Spleen (tissue), 11 donors: ENCODE measurements around the gene CADPS2. TPM values are rescaled to one million over a fixed set of nuclear protein-coding genes. Genes with fewer than 3 reads are reported as not detected.

ENCODE experiments used
- DNase-seq: peaks from one replicate; pipeline ENCODE4 v3.0.0-alpha.2; 2020
- H3K27ac ChIP-seq, 8 donors: fragments of 200-600 bp; sonication (generic) in 7 of 8; 1 replicate in 4 of 8; 2 replicates in 4 of 8; pipeline versions ENCODE4 v1.5.0 to v1.8.0; 2016 to 2021; ENCODE audit warnings: inconsistent platforms in 4 of 8, mild to moderate bottlenecking in 4 of 8, moderate library complexity in 1 of 8
- H3K27me3 ChIP-seq, 7 donors: fragments of 200-600 bp; sonication (generic) in 6 of 7; replicated peaks in 1 of 7; 1 replicate in 4 of 7; 2 replicates in 3 of 7; pipeline versions ENCODE4 v1.5.0 to v1.8.0; 2016 to 2021; ENCODE audit warnings: inconsistent platforms in 3 of 7, mild to moderate bottlenecking in 1 of 7
- H3K36me3 ChIP-seq, 6 donors: fragments of 200-600 bp; sonication (generic) in 5 of 6; 1 replicate in 4 of 6; 2 replicates in 2 of 6; pipeline versions ENCODE4 v1.5.0 to v1.8.0; 2016 to 2021; ENCODE audit warnings: inconsistent platforms in 2 of 6
- H3K4me1 ChIP-seq, 6 donors: fragments of 200-600 bp; sonication (generic) in 5 of 6; 1 replicate in 3 of 6; 2 replicates in 3 of 6; pipeline versions ENCODE4 v1.5.0 to v1.8.0; 2016 to 2021; ENCODE audit warnings: inconsistent platforms in 3 of 6
- H3K4me3 ChIP-seq, 8 donors: fragments of 200-600 bp; sonication (generic) in 7 of 8; 1 replicate in 4 of 8; 2 replicates in 4 of 8; pipeline versions ENCODE4 v1.5.0 to v1.8.0; 2016 to 2021; ENCODE audit warnings: inconsistent platforms in 4 of 8, mild to moderate bottlenecking in 4 of 8, moderate library complexity in 2 of 8
- H3K9me3 ChIP-seq, 8 donors: fragments of 200-600 bp; sonication (generic) in 7 of 8; 1 replicate in 4 of 8; 2 replicates in 4 of 8; pipeline versions ENCODE4 v1.5.0 to v1.8.0; 2016 to 2021; ENCODE audit warnings: inconsistent platforms in 4 of 8
- POLR2A ChIP-seq, 3 donors: fragments of 450-650 bp; IDR thresholded peaks; one replicate each; pipeline ENCODE4 v1.5.1; 2017; ENCODE audit warnings: antibody characterized with exemption in 3 of 3, mild to moderate bottlenecking in 1 of 3
- POLR2AphosphoS5 ChIP-seq, 3 donors: sonication (generic); formaldehyde crosslinking; IDR thresholded peaks; one replicate each; pipeline ENCODE4 v1.5.1; 2017; ENCODE audit warnings: antibody characterized with exemption in 3 of 3
- WGBS, 5 donors: extraction: QIAGEN DNeasy Blood & Tissue Kit in 3 of 5; methylation state at CpG; one replicate each; pipeline versions ENCODE4 v1.1.5 to v1.1.7; 2013 to 2018; 5-methylcytosine and 5-hydroxymethylcytosine counted together
- intact Hi-C: fragments of 100-400 bp; cut with DNase I; formaldehyde crosslinking; loops from one replicate; pipeline ENCODE4 v1.15.0; 2023; ENCODE audit warnings: low total_unique reads
- polyA plus RNA-seq, 3 donors: library from polyadenylated mRNA; stranded (reverse); fragments of 200-250 nt; gene quantifications; one replicate each; pipeline ENCODE4 v1.2.1, GENCODE V29; 2013
- total RNA-seq, 7 donors: library from RNA; depleted of rRNA in 3 of 7; stranded (reverse); fragments of >200 nt in 3 of 7; fragmentation: NEBNext Ultra II Directional in 4 of 7; extraction: Animal tissue kit (Norgen Biotek cat#: 25700) in 4 of 7; gene quantifications; one replicate each; pipeline versions ENCODE4 v1.1.0 to v1.2.1, GENCODE V29; 2016 to 2021
- TF ChIP-seq, protein P1 (sequence below), 11 experiments: fragments of 200-600 bp in 7 of 11; fragments of 450-650 bp in 4 of 11; sonication (generic) in 4 of 11; IDR thresholded peaks in 8 of 11; conservative IDR thresholded peaks in 3 of 11; 1 replicate in 7 of 11; 2 replicates in 4 of 11; pipeline versions ENCODE4 v1.4.0 to v1.8.0; 2016 to 2021; ENCODE audit warnings: antibody characterized with exemption in 11 of 11, inconsistent platforms in 4 of 11, mild to moderate bottlenecking in 1 of 11
- donor health status: healthy with polysubstance abuse.
- donor health status: DM: no; HTN: no; CAD: no; lungs with moderate emphysema.
- donor health status: DM: no; HTN: no; CAD: no.
- donor health status: Bipolar disorder and iron deficiency.
- donor health status: healthy.
- donor health status: DM: no; HTN: no; CAD: no.
- donor health status: DM: yes; HTN: yes; CAD: no.

CADPS2 gene
- total and polyA plus RNA-seq, 10 donors: 2.4 to 19.3 (median 11.7) TPM

DNA sequence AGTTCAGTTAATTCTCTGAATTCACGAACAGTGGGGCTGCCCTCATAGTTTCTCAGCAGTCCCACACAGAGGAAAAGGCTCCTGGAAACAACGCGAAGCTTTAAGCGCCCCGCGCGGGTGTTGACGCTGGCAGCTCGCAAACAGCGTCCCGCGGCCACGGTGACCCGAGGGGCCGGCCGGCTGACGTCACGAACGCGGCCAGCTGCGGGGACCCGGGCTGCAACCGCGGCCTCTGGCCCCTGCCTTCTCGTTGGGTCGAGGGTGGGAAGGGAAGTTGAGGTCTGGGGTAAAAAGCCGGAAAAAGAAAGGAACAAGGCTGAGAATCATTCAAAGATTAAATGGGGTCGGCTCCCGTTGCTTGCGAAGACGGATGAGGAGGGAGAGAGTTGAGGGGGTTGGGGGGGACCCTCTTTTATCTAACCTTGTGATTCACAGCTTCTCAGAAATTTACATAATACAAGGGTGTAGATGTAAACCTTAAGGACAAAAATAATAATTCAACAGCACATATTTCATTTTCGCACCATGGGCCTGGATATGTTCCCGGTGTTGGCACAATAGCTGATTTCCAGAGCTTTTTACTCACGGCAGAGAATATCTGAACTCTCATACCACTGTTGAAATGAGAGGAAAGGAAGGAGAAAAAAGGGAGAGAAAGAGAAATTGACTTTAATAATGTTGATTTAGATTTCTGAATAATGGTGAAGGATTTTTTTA lies 574.4 kb downstream of the CADPS2 start:
- no peak for DNase-seq
- 6 to 18% (median 9%) methylated on average over 34 of the region's 34 CpGs for WGBS, 5 donors
- peaks cover 2 to 100% (median 98%) of the 10 kb centered on the region in 7 donors for H3K27me3 ChIP-seq
- H3K27ac ChIP-seq: no peak overlapping the region
- H3K4me3 ChIP-seq: peak overlapping the region in 1 of 8 donors; percentile 10
- no peaks in the 10 kb centered on the region for H3K36me3 ChIP-seq
- H3K9me3 ChIP-seq: no peaks in the 10 kb centered on the region
- intact Hi-C loops: no loop called here
- no peak for TF ChIP-seq POLR2AphosphoS5 (IDR thresholded peaks at IDR 0.05)
- TF ChIP-seq POLR2A (IDR thresholded peaks at IDR 0.05): no peak
- TF ChIP-seq, protein P1, sequence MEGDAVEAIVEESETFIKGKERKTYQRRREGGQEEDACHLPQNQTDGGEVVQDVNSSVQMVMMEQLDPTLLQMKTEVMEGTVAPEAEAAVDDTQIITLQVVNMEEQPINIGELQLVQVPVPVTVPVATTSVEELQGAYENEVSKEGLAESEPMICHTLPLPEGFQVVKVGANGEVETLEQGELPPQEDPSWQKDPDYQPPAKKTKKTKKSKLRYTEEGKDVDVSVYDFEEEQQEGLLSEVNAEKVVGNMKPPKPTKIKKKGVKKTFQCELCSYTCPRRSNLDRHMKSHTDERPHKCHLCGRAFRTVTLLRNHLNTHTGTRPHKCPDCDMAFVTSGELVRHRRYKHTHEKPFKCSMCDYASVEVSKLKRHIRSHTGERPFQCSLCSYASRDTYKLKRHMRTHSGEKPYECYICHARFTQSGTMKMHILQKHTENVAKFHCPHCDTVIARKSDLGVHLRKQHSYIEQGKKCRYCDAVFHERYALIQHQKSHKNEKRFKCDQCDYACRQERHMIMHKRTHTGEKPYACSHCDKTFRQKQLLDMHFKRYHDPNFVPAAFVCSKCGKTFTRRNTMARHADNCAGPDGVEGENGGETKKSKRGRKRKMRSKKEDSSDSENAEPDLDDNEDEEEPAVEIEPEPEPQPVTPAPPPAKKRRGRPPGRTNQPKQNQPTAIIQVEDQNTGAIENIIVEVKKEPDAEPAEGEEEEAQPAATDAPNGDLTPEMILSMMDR (IDR thresholded peaks at IDR 0.05 in 8 of 11, conservative IDR thresholded peaks at IDR 0.05 in 3 of 11): no peak
- H3K4me1 ChIP-seq: peaks cover 3 to 31% (median 18%) of the 10 kb centered on the region in 6 donors

DNA sequence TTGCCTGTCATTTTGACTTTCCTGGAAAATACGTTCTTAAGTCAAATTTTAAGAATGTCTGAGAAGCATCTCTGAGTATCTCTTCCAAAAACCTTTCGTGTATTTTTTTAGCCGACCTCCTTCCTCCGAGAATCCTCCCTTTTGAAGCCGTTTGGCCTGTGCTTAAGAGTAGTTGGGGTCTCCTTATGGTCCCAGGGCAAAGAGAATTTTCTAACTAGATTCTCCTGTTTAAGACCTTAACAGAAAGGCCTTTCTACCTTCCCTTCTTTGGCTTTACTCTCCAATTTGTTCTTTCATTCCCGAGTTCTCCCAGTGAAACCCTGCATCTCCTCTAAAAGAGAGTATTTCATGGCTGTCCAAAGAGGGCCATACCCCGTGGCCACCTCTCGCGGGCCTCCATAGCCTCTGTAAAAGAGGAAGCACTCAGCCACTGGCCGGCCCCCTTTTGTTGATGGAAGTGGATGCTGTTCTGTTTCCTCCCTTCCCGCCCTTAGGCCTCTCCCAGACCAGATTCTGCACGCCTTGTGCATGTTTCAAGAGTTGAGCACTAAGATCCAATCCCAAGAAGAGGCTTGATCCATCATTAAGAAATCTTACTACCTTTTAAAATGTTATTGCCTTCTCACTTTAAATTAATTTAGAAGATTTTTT lies 575.1 kb downstream of the CADPS2 start:
- no peak overlapping the region for H3K27ac ChIP-seq
- peak overlapping the region in 2 of 8 donors; percentile 23 to 26 for H3K4me3 ChIP-seq
- peaks cover 2 to 100% (median 98%) of the 10 kb centered on the region in 7 donors for H3K27me3 ChIP-seq
- no peaks in the 10 kb centered on the region for H3K36me3 ChIP-seq
- TF ChIP-seq, protein P1 (IDR thresholded peaks at IDR 0.05 in 8 of 11, conservative IDR thresholded peaks at IDR 0.05 in 3 of 11): no peak
- TF ChIP-seq POLR2AphosphoS5 (IDR thresholded peaks at IDR 0.05): no peak
- no peak for TF ChIP-seq POLR2A (IDR thresholded peaks at IDR 0.05)
- WGBS, 5 donors: 7 to 23% (median 15%) methylated on average over 12 of the region's 12 CpGs
- intact Hi-C loops: no loop called here
- H3K9me3 ChIP-seq: no peaks in the 10 kb centered on the region
- peaks cover 3 to 28% (median 18%) of the 10 kb centered on the region in 6 donors for H3K4me1 ChIP-seq
- DNase-seq: no peak

DNA sequence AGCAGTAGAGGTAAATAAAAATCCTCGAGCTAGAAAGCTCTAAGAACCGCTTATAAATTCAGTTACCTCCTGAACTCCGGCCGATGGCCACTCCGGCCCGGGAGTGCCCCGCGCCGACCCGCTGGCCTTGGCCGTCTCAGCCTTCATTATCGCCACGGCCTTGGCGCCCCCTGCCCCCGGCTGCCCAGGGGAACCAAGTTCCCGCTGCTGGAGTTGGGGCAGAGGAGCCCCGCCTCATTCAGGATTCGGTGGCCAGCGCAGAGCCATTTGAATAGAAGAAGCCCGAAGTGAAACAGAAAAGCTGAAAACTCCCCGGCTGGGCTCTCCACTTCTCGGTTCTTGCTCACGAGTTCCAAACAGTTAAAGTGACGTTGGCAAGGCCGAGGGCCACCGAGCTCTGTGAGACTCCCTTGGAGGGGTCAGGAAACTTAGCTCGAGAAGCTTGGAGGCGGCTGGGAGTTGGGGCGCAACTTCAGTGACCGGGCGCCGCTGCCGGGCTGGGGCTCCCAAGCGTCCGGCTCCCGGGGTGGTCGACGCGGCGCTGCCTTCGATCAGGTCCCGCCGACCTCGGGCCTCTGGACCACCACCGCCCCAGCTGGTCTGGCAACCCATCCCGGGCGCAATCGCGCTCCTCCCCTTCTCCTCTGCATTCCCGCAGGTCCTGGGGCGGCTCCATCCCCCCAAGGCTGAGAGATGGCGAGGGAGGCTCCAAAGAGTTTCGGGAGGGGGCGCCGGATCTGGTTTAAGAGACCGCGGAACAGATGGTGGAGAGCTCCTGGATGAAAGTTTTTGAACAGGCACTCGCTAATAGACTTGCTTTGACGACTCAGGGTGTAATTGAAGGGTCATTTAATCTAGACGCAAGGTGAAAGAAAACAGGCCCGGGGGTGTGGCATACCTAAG lies 575.9 kb downstream of the CADPS2 start:
- H3K9me3 ChIP-seq: peaks cover 0 to 5% (median 0%) of the 10 kb centered on the region in 8 donors
- no peak overlapping the region for H3K27ac ChIP-seq
- H3K4me3 ChIP-seq: peak overlapping the region in 7 of 8 donors; percentile 21 to 61 (median 25)
- intact Hi-C loops: no loop called here
- peak in 1 of 3 donors; percentile 58 for TF ChIP-seq POLR2AphosphoS5 (IDR thresholded peaks at IDR 0.05)
- no peak for TF ChIP-seq POLR2A (IDR thresholded peaks at IDR 0.05)
- 3 to 7% (median 4%) methylated on average over 40 to 61 of the region's 61 CpGs for WGBS, 5 donors
- H3K4me1 ChIP-seq: peaks cover 3 to 33% (median 25%) of the 10 kb centered on the region in 6 donors
- DNase-seq: no peak
- H3K27me3 ChIP-seq: peaks cover 6 to 100% (median 98%) of the 10 kb centered on the region in 7 donors
- H3K36me3 ChIP-seq: no peaks in the 10 kb centered on the region

DNA sequence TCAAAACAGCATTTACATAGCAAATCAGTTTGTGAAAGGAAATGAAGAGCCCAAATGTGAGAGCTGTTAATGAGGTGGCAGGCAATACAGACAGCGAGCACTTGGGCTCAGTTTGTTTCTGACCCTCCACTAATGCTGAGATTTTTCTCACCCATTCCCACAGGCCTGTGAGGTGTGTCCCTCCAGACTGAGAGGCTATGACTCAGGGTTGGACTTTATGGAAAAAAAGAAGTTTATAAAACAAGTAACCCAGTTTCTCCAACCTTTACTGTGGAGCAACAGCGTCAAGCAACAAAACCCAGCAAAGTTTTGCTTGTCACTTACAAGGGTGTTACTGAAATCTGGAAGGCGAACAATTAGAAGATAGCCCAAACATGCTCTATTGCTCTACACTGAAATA lies 576.8 kb downstream of the CADPS2 start:
- intact Hi-C loops: no loop called here

More for the DNA sequence above, 576.8 kb downstream of the CADPS2 start:
- H3K36me3 ChIP-seq: no peaks in the 10 kb centered on the region
- H3K27ac ChIP-seq: no peak overlapping the region
- peaks cover 6 to 100% (median 98%) of the 10 kb centered on the region in 7 donors for H3K27me3 ChIP-seq
- 18 to 29% (median 20%) methylated on average over 3 of the region's 3 CpGs for WGBS, 5 donors
- no peak for TF ChIP-seq POLR2AphosphoS5 (IDR thresholded peaks at IDR 0.05)
- TF ChIP-seq, protein P1 (IDR thresholded peaks at IDR 0.05 in 8 of 11, conservative IDR thresholded peaks at IDR 0.05 in 3 of 11): no peak
- no peak for TF ChIP-seq POLR2A (IDR thresholded peaks at IDR 0.05)
- no peak for DNase-seq
- H3K9me3 ChIP-seq: peaks cover 0 to 6% (median 0%) of the 10 kb centered on the region in 8 donors
- no peak overlapping the region for H3K4me3 ChIP-seq
- H3K4me1 ChIP-seq: peaks cover 3 to 42% (median 31%) of the 10 kb centered on the region in 6 donors
